Measurements from ENCODE around the gene NUPR1. TPM values are rescaled to one million over a fixed set of nuclear protein-coding genes. Genes with fewer than 3 reads are reported as not detected.

NUPR1 gene
- total RNA-seq, 1 experiment from 2014 or later = 2.2 TPM

- CTCF ChIA-PET = no interaction called here
Measured at GRCh38 chr16:28572696-28573510, 34.1 kb upstream of the NUPR1 start.

More at GRCh38 chr16:28572696-28573510, 34.1 kb upstream of the NUPR1 start:
- H3K4me1 ChIP-seq (ENCODE audit: control insufficient read depth in 1 of 2, insufficient read depth in 2 of 2, low read length in 2 of 2) = no peaks in the 10 kb centered on the region
- no peaks in the 10 kb centered on the region for H3K9me2 ChIP-seq (ENCODE audit: insufficient read depth)
- TF ChIP-seq SIN3A (IDR thresholded peaks at IDR 0.05; ENCODE audit: low read depth) (no peak), TCF7L2 (IDR thresholded peaks at IDR 0.05; ENCODE audit: borderline replicate concordance, extremely low read depth, insufficient read depth, insufficient read length) (no peak), ZFX (IDR thresholded peaks at IDR 0.05) (no peak), RAD21 (IDR thresholded peaks at IDR 0.05; ENCODE audit: low read depth) (no peak), POLR2A (IDR thresholded peaks at IDR 0.05; ENCODE audit: borderline replicate concordance, extremely low read depth, insufficient read depth, insufficient read length) (no peak), CBX3 (IDR thresholded peaks at IDR 0.05; ENCODE audit: low read depth) (no peak), EGR1 (IDR thresholded peaks at IDR 0.05; ENCODE audit: low read depth) (no peak), ATF3 (IDR thresholded peaks at IDR 0.05) (no peak), SRF (IDR thresholded peaks at IDR 0.05; ENCODE audit: low read depth) (no peak), FOSL1 (IDR thresholded peaks at IDR 0.05; ENCODE audit: low read depth) (no peak), YY1 (IDR thresholded peaks at IDR 0.05; ENCODE audit: extremely low read depth, insufficient replicate concordance, low read depth, low read length) (no peak), EZH2phosphoT487 (IDR thresholded peaks at IDR 0.05; ENCODE audit: borderline replicate concordance) (no peak), ZNF274 (IDR thresholded peaks at IDR 0.05; ENCODE audit: low read depth, low read length) (no peak), EZH2 (IDR thresholded peaks at IDR 0.05) (no peak), MAX (IDR thresholded peaks at IDR 0.05) (no peak), POLR2AphosphoS5 (IDR thresholded peaks at IDR 0.05; ENCODE audit: low read depth, low read length) (no peak)
- H3K9ac ChIP-seq (ENCODE audit: low read length) = no peak overlapping the region
- no peaks in the 10 kb centered on the region for H4K20me1 ChIP-seq (ENCODE audit: insufficient read depth)
- H3K4me3 ChIP-seq (replicated peaks in 1 of 2; ENCODE audit: low read depth in 1 of 2, low read length in 2 of 2) = no peak overlapping the region
- no peak overlapping the region for H2AFZ ChIP-seq (ENCODE audit: low read depth, low read length, poor library complexity, severe bottlenecking)
- no peak overlapping the region for H3K4me2 ChIP-seq (ENCODE audit: low read length)
- no peaks in the 10 kb centered on the region for H3K27me3 ChIP-seq (ENCODE audit: insufficient read depth, low read length)
- DNase-seq (ENCODE audit: low read depth, low spot score) = no peak
- BruUV-seq (replicated peaks) = no TSS peak
- H3K36me3 ChIP-seq (ENCODE audit: control insufficient read depth in 1 of 2, insufficient read depth in 2 of 2, low read length in 2 of 2) = no peaks in the 10 kb centered on the region
- no peaks in the 10 kb centered on the region for H3K79me2 ChIP-seq (ENCODE audit: insufficient read depth, low read length)
- H3K27ac ChIP-seq (ENCODE audit: low read depth, low read length) = no peak overlapping the region
- POLR2A ChIA-PET = no interaction called here
- RAD21 ChIA-PET (ENCODE audit: low non-redundant PET in 1 of 2, low total read pairs in 2 of 2, uncharacterized antibody in 2 of 2, unreplicated experiment in 2 of 2) = no interaction called here
- intact Hi-C loops (cut with micrococcal nuclease) = no loop called here
- ATAC-seq = no peak
- no peaks in the 10 kb centered on the region for H3K9me3 ChIP-seq (ENCODE audit: control insufficient read depth in 1 of 2, insufficient read depth in 1 of 2, low read depth in 1 of 2, low read length in 2 of 2)

Measured in HCT116 (cell line).